H9 (cell line): Measurements from ENCODE around the gene MTG1. TPM values are rescaled to one million over a fixed set of nuclear protein-coding genes. Genes with fewer than 3 reads are reported as not detected.

ENCODE experiments used
- DNase-seq: peaks from one replicate; pipeline ENCODE4 v3.0.0-alpha.2; 2017
- H2AFZ ChIP-seq: one replicate; pipeline ENCODE4 v1.6.1; 2013; ENCODE audit warnings: mild to moderate bottlenecking, low read length, control low read depth, moderate library complexity
- H2AK5ac ChIP-seq: 2 replicates; pipeline ENCODE4 v1.6.1; 2013; ENCODE audit warnings: low read length, control low read depth, mixed read lengths; ENCODE audit not compliant: insufficient read length
- H2BK120ac ChIP-seq: one replicate; pipeline ENCODE4 v1.6.1; 2013; ENCODE audit warnings: low read depth, mild to moderate bottlenecking, low read length, control low read depth, inconsistent platforms; ENCODE audit not compliant: poor library complexity, severe bottlenecking
- H2BK12ac ChIP-seq: 2 replicates; pipeline ENCODE4 v1.6.1; 2013; ENCODE audit warnings: low read length, control low read depth, mixed read lengths, low read depth; ENCODE audit not compliant: insufficient read length
- H2BK15ac ChIP-seq: 2 replicates; pipeline ENCODE4 v1.6.1; 2013; ENCODE audit warnings: low read depth, low read length, control low read depth
- H2BK20ac ChIP-seq: one replicate; pipeline ENCODE4 v1.6.1; 2013; ENCODE audit warnings: low read depth, mild to moderate bottlenecking, low read length, control low read depth, inconsistent platforms; ENCODE audit not compliant: poor library complexity, severe bottlenecking
- H2BK5ac ChIP-seq: 2 replicates; pipeline ENCODE4 v1.6.1; 2013; ENCODE audit warnings: low read length, control low read depth, mixed read lengths; ENCODE audit not compliant: insufficient read length
- H3K14ac ChIP-seq: 2 replicates; pipeline ENCODE4 v1.6.1; 2013; ENCODE audit warnings: low read length, control low read depth; ENCODE audit not compliant: insufficient read depth
- H3K18ac ChIP-seq: 2 replicates; pipeline ENCODE4 v1.6.1; 2013; ENCODE audit warnings: low read depth, mild to moderate bottlenecking, mixed read lengths, low read length, control low read depth; ENCODE audit not compliant: insufficient read length
- H3K23ac ChIP-seq: 2 replicates; pipeline ENCODE4 v1.6.1; 2013; ENCODE audit warnings: low read length, control low read depth, mixed read lengths, low read depth; ENCODE audit not compliant: insufficient read length
- H3K23me2 ChIP-seq: 2 replicates; pipeline ENCODE4 v1.6.1; 2013; ENCODE audit warnings: low read depth, mild to moderate bottlenecking, mixed read lengths, low read length, control low read depth; ENCODE audit not compliant: insufficient read length, poor library complexity, severe bottlenecking
- H3K27ac ChIP-seq: 2 replicates; pipeline ENCODE4 v1.5.1; 2013; ENCODE audit warnings: low read length, control low read depth, mixed read lengths, low read depth; ENCODE audit not compliant: insufficient read length
- H3K27me3 ChIP-seq: 2 replicates; pipeline ENCODE4 v1.6.1; 2013; ENCODE audit warnings: low read length, control low read depth, inconsistent platforms; ENCODE audit not compliant: insufficient read depth
- H3K4ac ChIP-seq: 2 replicates; pipeline ENCODE4 v1.6.1; 2013; ENCODE audit warnings: low read depth, mild to moderate bottlenecking, control low read depth, inconsistent platforms, low read length, moderate library complexity
- H3K4me1 ChIP-seq: 2 replicates; pipeline ENCODE4 v1.6.1; 2013; ENCODE audit warnings: low read length, control low read depth, inconsistent platforms; ENCODE audit not compliant: insufficient read depth
- H3K4me2 ChIP-seq: 2 replicates; pipeline ENCODE4 v1.6.1; 2013; ENCODE audit warnings: low read length, control low read depth, mixed read lengths; ENCODE audit not compliant: insufficient read length, insufficient read depth
- H3K56ac ChIP-seq: 2 replicates; pipeline ENCODE4 v1.6.1; 2013; ENCODE audit warnings: low read depth, mild to moderate bottlenecking, mixed read lengths, low read length, control low read depth; ENCODE audit not compliant: insufficient read length
- H3K79me1 ChIP-seq: 2 replicates; pipeline ENCODE4 v1.6.1; 2013; ENCODE audit warnings: low read depth, mild to moderate bottlenecking, moderate library complexity, low read length, control low read depth, inconsistent platforms; ENCODE audit not compliant: insufficient read depth, poor library complexity, severe bottlenecking
- H3K79me2 ChIP-seq: 2 replicates; pipeline ENCODE4 v1.6.1; 2013; ENCODE audit warnings: low read length, control low read depth, inconsistent platforms; ENCODE audit not compliant: insufficient read depth
- H3K9ac ChIP-seq: 2 replicates; pipeline ENCODE4 v1.6.1; 2013; ENCODE audit warnings: low read length, control low read depth, mixed read lengths; ENCODE audit not compliant: insufficient read length; ENCODE audit errors: extremely low read depth
- H3K9me3 ChIP-seq: one replicate; pipeline ENCODE4 v1.6.1; 2013; ENCODE audit warnings: low read depth, low read length, inconsistent platforms; ENCODE audit not compliant: control insufficient read depth
- H3T11ph ChIP-seq: one replicate; pipeline ENCODE4 v1.6.1; 2013; ENCODE audit warnings: mild to moderate bottlenecking, low read length, control low read depth, inconsistent platforms
- H4K20me1 ChIP-seq: one replicate; pipeline ENCODE4 v1.6.1; 2013; ENCODE audit not compliant: control insufficient read depth, insufficient read length, insufficient read depth
- H4K5ac ChIP-seq: 2 replicates; pipeline ENCODE4 v1.6.1; 2013; ENCODE audit warnings: low read depth, mild to moderate bottlenecking, mixed read lengths, low read length, control low read depth; ENCODE audit not compliant: insufficient read length
- H4K8ac ChIP-seq: replicated peaks from 2 replicates; pipeline ENCODE4 v1.6.1; 2013; ENCODE audit warnings: low read length, control low read depth, mixed read lengths, low read depth; ENCODE audit not compliant: insufficient read length
- H4K91ac ChIP-seq: 2 replicates; pipeline ENCODE4 v1.6.1; 2013; ENCODE audit warnings: low read depth, mild to moderate bottlenecking, moderate library complexity, mixed read lengths, low read length, control low read depth; ENCODE audit not compliant: insufficient read length
- H3K27ac Mint-ChIP-seq, 3 experiments: 2 replicates in 2 of 3; 3 replicates in 1 of 3; pipeline ENCODE4 v1.8.0; 2020 to 2021; ENCODE audit warnings: mixed read lengths in 3 of 3, mild to moderate bottlenecking in 1 of 3, moderate library complexity in 1 of 3
- H3K27me3 Mint-ChIP-seq: 2 replicates; pipeline ENCODE4 v1.8.0; 2021; ENCODE audit warnings: low read depth, mild to moderate bottlenecking, moderate library complexity, mixed read lengths
- H3K36me3 Mint-ChIP-seq, 3 experiments: 2 replicates in 2 of 3; 3 replicates in 1 of 3; pipeline ENCODE4 v1.8.0; 2020 to 2021; ENCODE audit warnings: low read depth in 3 of 3, mixed read lengths in 3 of 3; ENCODE audit not compliant: insufficient read depth in 1 of 3
- H3K4me1 Mint-ChIP-seq, 2 experiments: 2 replicates each; pipeline ENCODE4 v1.8.0; 2020; ENCODE audit warnings: mixed read lengths in 2 of 2
- H3K4me3 Mint-ChIP-seq, 2 experiments: 2 replicates in 1 of 2; 3 replicates in 1 of 2; pipeline ENCODE4 v1.8.0; 2020 to 2021; ENCODE audit warnings: mild to moderate bottlenecking in 2 of 2, mixed read lengths in 2 of 2, moderate library complexity in 1 of 2
- H3K9me3 Mint-ChIP-seq, 2 experiments: 2 replicates in 1 of 2; 3 replicates in 1 of 2; pipeline ENCODE4 v1.8.0; 2020; ENCODE audit warnings: mild to moderate bottlenecking in 2 of 2, mixed read lengths in 2 of 2, moderate library complexity in 1 of 2
- WGBS: extraction: QIAGEN DNeasy Blood & Tissue Kit; methylation state at CpG from one replicate; pipeline ENCODE4 v1.1.7; 2013; ENCODE audit warnings: missing lambda C conversion rate, low lambda C conversion rate, mixed read lengths; ENCODE audit not compliant: insufficient read length; ENCODE audit errors: extremely low coverage; 5-methylcytosine and 5-hydroxymethylcytosine counted together
- total RNA-seq: library from RNA; stranded (reverse); gene quantifications from 2 replicates; pipeline ENCODE4 v1.2.1, GENCODE V29; 2021
- TF ChIP-seq, protein P1 (sequence below): fragments of 200-600 bp; sonication (generic); conservative IDR thresholded peaks from 3 replicates; pipeline ENCODE4 v1.8.0; 2021; ENCODE audit warnings: antibody characterized with exemption, mild to moderate bottlenecking

Gene MTG1
- total RNA-seq, 1 experiment from 2014 or later = 65.3 TPM

DNA sequence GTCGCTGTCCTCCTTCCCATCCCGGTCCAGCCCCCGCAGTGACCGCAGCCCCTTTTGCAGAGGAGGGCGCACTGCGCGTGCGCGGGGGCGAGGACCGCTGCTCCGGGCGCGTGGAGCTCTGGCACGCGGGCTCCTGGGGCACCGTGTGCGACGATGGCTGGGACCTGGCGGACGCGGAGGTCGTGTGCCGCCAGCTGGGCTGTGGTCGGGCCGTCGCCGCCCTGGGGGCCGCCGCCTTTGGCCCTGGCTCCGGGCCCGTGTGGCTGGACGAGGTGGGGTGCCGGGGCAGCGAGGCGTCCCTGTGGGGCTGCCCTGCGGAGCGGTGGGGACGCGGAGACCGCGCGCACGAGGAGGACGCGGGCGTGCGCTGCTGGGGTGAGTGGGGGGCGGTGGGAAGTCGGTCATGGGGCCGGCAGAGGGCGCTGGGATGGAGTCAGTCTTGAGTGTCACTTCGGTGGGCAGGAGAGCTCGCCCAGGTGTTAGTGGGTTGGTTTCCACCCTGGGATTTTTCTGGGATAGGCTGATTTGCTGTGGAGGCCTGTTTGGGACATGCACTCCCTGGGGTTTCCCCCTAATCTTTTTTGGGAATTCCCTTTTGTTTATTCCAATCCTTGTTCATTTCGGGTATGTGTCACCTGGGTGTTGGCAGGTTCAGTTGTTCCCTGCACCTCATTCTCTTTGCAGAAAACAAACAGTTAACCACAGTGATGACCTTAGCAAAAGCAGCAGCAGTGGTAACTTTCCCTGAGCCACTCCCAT is 71.4 kb downstream of the MTG1 start:
- H3K79me1 ChIP-seq = no peaks in the 10 kb centered on the region
- no peaks in the 10 kb centered on the region for H3K4me1 ChIP-seq
- H3K9me3 ChIP-seq = peaks cover 71% of the 10 kb centered on the region
- Mint-ChIP-seq H3K27me3 (peaks cover 6% of the 10 kb centered on the region), H3K4me3 (no peak overlapping the region), H3K27ac (no peak overlapping the region), H3K4me1 (no peaks in the 10 kb centered on the region), H3K9me3 (peaks cover 86 to 91% of the 10 kb centered on the region in 2 experiments), H3K36me3 (peaks cover 9 to 31% (median 20%) of the 10 kb centered on the region in 3 experiments; a peak in 6 of 7 replicates)
- H4K5ac ChIP-seq = no peak overlapping the region
- no peak overlapping the region for H2BK15ac ChIP-seq
- H2BK120ac ChIP-seq = no peak overlapping the region
- H3K27me3 ChIP-seq = no peaks in the 10 kb centered on the region
- H2AFZ ChIP-seq = no peak overlapping the region
- no peak overlapping the region for H2BK5ac ChIP-seq
- no peak overlapping the region for H2BK12ac ChIP-seq
- H3K56ac ChIP-seq = no peak overlapping the region
- no peak overlapping the region for H2AK5ac ChIP-seq
- H4K8ac ChIP-seq = no peak overlapping the region
- no peak overlapping the region for H3K4ac ChIP-seq
- no peak overlapping the region for H3K4me2 ChIP-seq
- no peak overlapping the region for H3T11ph ChIP-seq
- TF ChIP-seq, protein P1, sequence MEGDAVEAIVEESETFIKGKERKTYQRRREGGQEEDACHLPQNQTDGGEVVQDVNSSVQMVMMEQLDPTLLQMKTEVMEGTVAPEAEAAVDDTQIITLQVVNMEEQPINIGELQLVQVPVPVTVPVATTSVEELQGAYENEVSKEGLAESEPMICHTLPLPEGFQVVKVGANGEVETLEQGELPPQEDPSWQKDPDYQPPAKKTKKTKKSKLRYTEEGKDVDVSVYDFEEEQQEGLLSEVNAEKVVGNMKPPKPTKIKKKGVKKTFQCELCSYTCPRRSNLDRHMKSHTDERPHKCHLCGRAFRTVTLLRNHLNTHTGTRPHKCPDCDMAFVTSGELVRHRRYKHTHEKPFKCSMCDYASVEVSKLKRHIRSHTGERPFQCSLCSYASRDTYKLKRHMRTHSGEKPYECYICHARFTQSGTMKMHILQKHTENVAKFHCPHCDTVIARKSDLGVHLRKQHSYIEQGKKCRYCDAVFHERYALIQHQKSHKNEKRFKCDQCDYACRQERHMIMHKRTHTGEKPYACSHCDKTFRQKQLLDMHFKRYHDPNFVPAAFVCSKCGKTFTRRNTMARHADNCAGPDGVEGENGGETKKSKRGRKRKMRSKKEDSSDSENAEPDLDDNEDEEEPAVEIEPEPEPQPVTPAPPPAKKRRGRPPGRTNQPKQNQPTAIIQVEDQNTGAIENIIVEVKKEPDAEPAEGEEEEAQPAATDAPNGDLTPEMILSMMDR = no peak
- no peak overlapping the region for H3K14ac ChIP-seq
- H4K91ac ChIP-seq = no peak overlapping the region
- H3K9ac ChIP-seq = no peak overlapping the region
- no peaks in the 10 kb centered on the region for H4K20me1 ChIP-seq
- no peak for DNase-seq
- H3K79me2 ChIP-seq = no peaks in the 10 kb centered on the region
- WGBS = no CpG with 5 or more reads among the region's 55 CpGs
- H3K27ac ChIP-seq = no peak overlapping the region
- H2BK20ac ChIP-seq = no peak overlapping the region
- no peaks in the 10 kb centered on the region for H3K23me2 ChIP-seq
- H3K23ac ChIP-seq = no peak overlapping the region
- no peak overlapping the region for H3K18ac ChIP-seq
